Measurements from ENCODE around the gene MORF4L1.

DNA sequence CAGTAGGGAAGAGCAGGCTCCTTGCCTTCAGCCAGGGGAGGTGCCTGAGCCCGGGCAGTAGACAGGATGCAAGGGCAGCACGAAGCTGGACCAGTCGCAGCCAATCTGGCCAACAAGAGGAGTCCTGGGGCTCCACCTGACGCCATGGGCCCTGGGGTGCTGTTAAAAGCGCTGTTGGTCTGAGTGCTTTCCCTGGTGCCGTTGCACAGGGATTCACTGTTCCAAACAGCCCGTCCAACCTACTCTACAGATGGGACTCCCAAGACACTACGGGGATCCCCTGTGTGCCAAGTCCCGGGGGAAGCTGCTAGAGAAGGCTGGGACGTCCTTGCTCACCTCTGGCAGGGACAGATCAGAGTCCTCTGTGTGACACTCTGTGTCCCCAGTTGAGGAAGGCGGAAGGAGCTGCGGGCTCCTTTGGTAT lies 71.5 kb downstream of the MORF4L1 start:
- TF ChIP-seq, protein P1, sequence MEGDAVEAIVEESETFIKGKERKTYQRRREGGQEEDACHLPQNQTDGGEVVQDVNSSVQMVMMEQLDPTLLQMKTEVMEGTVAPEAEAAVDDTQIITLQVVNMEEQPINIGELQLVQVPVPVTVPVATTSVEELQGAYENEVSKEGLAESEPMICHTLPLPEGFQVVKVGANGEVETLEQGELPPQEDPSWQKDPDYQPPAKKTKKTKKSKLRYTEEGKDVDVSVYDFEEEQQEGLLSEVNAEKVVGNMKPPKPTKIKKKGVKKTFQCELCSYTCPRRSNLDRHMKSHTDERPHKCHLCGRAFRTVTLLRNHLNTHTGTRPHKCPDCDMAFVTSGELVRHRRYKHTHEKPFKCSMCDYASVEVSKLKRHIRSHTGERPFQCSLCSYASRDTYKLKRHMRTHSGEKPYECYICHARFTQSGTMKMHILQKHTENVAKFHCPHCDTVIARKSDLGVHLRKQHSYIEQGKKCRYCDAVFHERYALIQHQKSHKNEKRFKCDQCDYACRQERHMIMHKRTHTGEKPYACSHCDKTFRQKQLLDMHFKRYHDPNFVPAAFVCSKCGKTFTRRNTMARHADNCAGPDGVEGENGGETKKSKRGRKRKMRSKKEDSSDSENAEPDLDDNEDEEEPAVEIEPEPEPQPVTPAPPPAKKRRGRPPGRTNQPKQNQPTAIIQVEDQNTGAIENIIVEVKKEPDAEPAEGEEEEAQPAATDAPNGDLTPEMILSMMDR (IDR thresholded peaks at IDR 0.05; ENCODE audit: insufficient read depth, low read length, poor library complexity, severe bottlenecking), result no peak
- TF ChIP-seq EZH2phosphoT487 (conservative IDR thresholded peaks at IDR 0.05; ENCODE audit: low read length), result no peak

All from SU-DHL-6 (cell line).